GM15510 (cell line): ENCODE data around the gene TUBE1.

ENCODE experiments used
- POLR2A ChIP-seq: IDR thresholded peaks from 3 replicates; pipeline ENCODE4 v1.6.1; 2011; ENCODE audit warnings: borderline replicate concordance; ENCODE audit not compliant: insufficient read length; ENCODE audit errors: extremely low read depth

Gene TUBE1

GRCh38 chr6:112030206-112030960 is 56.9 kb downstream of the TUBE1 start:
- TF ChIP-seq POLR2A = no peak

GRCh38 chr6:112029045-112029822 is 58.0 kb downstream of the TUBE1 start:
- no peak for TF ChIP-seq POLR2A

GRCh38 chr6:112027942-112028674 is 59.2 kb downstream of the TUBE1 start:
- no peak for TF ChIP-seq POLR2A

GRCh38 chr6:112026933-112027332 is 60.3 kb downstream of the TUBE1 start:
- TF ChIP-seq POLR2A = no peak

GRCh38 chr6:112024464-112024863 is 62.8 kb downstream of the TUBE1 start:
- TF ChIP-seq POLR2A = no peak

GRCh38 chr6:112022749-112023148 is 64.5 kb downstream of the TUBE1 start:
- no peak for TF ChIP-seq POLR2A

GRCh38 chr6:112021691-112022310 is 65.5 kb downstream of the TUBE1 start:
- no peak for TF ChIP-seq POLR2A
